GF-D8 (cell line): ENCODE results near the gene TMEM120A.
A peak's percentile ranks its signal among the peaks of the same experiment; 100 is the strongest.

Source experiments
- DNase-seq: peaks from one replicate; lab custom pipeline; 2025; lab: John Stamatoyannopoulos, UW

TMEM120A gene

GRCh38 chr7:75980430-75981202 lies 13.8 kb downstream of the TMEM120A start:
- DNase-seq = no peak

GRCh38 chr7:75979759-75980429 lies 14.5 kb downstream of the TMEM120A start:
- DNase-seq = no peak

GRCh38 chr7:75977743-75978142 lies 16.7 kb downstream of the TMEM120A start:
- DNase-seq = no peak

GRCh38 chr7:75971961-75972763 lies 22.2 kb downstream of the TMEM120A start:
- peak; percentile 96 for DNase-seq

- no peak for DNase-seq
These were observed 23.0 kb downstream of the TMEM120A start for GRCh38 chr7:75971309-75971960.

- DNase-seq = no peak
These were observed 24.5 kb downstream of the TMEM120A start for GRCh38 chr7:75969704-75970498.

- DNase-seq = no peak
These were observed 25.2 kb downstream of the TMEM120A start for GRCh38 chr7:75969182-75969581.

- DNase-seq = no peak
These were observed 25.8 kb downstream of the TMEM120A start for GRCh38 chr7:75968561-75969001.

GRCh38 chr7:75968012-75968411 lies 26.4 kb downstream of the TMEM120A start:
- no peak for DNase-seq

- DNase-seq = peak; percentile 76
These were observed 26.9 kb downstream of the TMEM120A start for GRCh38 chr7:75967487-75967997.

GRCh38 chr7:75967055-75967454 lies 27.3 kb downstream of the TMEM120A start:
- no peak for DNase-seq

- no peak for DNase-seq
These were observed 28.0 kb downstream of the TMEM120A start for GRCh38 chr7:75966190-75966961.

- no peak for DNase-seq
These were observed 28.8 kb downstream of the TMEM120A start for GRCh38 chr7:75965617-75966016.

GRCh38 chr7:75963381-75963995 lies 30.9 kb downstream of the TMEM120A start:
- no peak for DNase-seq

- DNase-seq = no peak
These were observed 31.6 kb downstream of the TMEM120A start for GRCh38 chr7:75962607-75963380.

- no peak for DNase-seq
These were observed 33.2 kb downstream of the TMEM120A start for GRCh38 chr7:75961218-75961617.

- no peak for DNase-seq
These were observed 34.0 kb downstream of the TMEM120A start for GRCh38 chr7:75960372-75960771.

- DNase-seq = no peak
These were observed 35.4 kb downstream of the TMEM120A start for GRCh38 chr7:75958802-75959543.
